Epithelial cell of proximal tubule (primary cell): ENCODE data around the gene DENND1A. TPM values are rescaled to one million over a fixed set of nuclear protein-coding genes. Genes with fewer than 3 reads are reported as not detected.

Experiments used
- DNase-seq: peaks from one replicate; pipeline ENCODE4 v3.0.0-alpha.2; 2011; ENCODE audit warnings: low read depth
- H3K4me3 ChIP-seq: 2 replicates; pipeline ENCODE4 v1.5.1; 2011; ENCODE audit warnings: low read depth, mild to moderate bottlenecking, low read length
- total RNA-seq: library from RNA; depleted of rRNA; stranded (reverse); fragments of >200 nt; gene quantifications from 2 replicates; pipeline ENCODE4 v1.2.3, GENCODE V29; 2015
- TF ChIP-seq, protein P1 (sequence below): conservative IDR thresholded peaks from 2 replicates; pipeline ENCODE4 v1.5.1; 2012; ENCODE audit warnings: low read depth, mild to moderate bottlenecking, low read length

DENND1A gene
- total RNA-seq, 1 donor from 2014 or later, result 26.6 TPM

DNA sequence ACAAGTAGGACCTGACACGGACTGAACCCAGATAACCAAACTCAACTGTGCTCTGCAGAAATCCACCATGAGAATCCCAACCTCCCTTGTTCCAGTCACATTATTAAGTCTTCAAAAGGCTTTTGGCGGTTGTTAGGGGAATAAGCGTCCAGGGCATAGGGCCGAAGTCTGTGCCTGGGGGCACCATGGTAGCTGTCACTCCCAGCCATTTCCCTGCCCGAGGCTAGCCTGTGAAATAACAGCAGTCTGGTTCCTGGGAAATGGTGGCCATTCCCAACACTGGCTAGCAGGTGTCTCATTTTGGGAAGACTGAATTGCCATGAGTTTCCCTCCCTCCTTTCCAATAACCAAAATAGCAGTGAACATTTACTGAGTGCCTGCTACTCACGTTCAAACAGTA, 451.8 kb downstream of the DENND1A start:
- TF ChIP-seq, protein P1, sequence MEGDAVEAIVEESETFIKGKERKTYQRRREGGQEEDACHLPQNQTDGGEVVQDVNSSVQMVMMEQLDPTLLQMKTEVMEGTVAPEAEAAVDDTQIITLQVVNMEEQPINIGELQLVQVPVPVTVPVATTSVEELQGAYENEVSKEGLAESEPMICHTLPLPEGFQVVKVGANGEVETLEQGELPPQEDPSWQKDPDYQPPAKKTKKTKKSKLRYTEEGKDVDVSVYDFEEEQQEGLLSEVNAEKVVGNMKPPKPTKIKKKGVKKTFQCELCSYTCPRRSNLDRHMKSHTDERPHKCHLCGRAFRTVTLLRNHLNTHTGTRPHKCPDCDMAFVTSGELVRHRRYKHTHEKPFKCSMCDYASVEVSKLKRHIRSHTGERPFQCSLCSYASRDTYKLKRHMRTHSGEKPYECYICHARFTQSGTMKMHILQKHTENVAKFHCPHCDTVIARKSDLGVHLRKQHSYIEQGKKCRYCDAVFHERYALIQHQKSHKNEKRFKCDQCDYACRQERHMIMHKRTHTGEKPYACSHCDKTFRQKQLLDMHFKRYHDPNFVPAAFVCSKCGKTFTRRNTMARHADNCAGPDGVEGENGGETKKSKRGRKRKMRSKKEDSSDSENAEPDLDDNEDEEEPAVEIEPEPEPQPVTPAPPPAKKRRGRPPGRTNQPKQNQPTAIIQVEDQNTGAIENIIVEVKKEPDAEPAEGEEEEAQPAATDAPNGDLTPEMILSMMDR, result no peak
- no peak overlapping the region for H3K4me3 ChIP-seq
- DNase-seq, result no peak

DNA sequence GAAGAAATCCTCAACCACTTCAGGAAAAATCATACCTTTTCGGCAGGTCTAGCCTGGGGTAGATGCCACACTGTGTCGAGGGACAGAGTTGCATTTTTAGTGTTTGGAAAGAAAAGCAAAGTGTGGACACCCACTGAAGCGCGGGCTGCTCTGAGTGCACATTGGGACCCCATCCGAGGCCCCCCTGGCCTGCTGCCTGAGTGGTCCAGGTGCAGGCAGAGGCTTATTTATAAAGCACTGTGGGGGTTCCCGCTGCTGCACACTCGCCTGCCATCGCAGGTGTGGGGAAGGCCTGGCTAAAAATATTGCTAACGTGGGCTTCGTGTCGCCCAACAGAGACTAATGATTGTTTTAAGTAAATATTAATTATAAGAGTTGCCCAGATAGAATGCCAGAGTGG, 454.5 kb downstream of the DENND1A start:
- TF ChIP-seq, protein P1, result no peak
- H3K4me3 ChIP-seq, result no peak overlapping the region
- no peak for DNase-seq

DNA sequence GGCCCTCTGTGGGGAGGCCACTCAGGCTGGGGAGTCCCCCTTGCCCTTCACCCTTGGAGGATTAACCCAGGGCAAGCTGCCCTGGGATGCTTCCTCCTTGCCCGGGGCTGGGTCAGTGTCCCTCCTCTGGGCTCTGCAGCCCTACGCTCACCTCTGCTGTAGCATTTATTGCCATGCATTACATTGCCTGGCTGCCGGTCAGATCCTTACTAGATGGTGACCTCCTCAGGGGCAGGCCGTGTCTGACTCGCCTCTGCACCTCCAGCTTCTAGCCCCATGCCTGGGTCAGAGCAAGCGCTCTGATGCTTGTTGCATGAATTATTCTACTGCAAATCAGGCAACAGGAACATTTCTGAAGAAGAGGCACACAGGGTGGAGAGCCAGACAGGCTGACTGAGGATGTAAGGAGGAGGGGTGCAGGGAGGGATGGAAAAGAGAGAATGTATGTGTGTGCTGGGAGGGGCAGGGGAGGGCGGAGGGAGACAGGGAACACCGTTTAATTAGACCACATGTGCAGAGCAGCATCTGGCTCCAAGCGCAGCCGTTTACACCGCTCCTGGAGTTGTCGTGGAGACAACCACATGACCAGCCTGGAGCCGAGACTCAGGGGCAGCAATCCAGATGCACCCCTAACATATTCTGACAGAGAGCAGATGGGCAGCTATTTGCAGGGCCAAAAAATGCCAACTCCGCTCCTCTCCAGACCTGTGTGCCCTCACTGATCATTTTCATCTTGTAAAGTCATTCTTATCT, 456.9 kb downstream of the DENND1A start:
- TF ChIP-seq, protein P1, result no peak

DNA sequence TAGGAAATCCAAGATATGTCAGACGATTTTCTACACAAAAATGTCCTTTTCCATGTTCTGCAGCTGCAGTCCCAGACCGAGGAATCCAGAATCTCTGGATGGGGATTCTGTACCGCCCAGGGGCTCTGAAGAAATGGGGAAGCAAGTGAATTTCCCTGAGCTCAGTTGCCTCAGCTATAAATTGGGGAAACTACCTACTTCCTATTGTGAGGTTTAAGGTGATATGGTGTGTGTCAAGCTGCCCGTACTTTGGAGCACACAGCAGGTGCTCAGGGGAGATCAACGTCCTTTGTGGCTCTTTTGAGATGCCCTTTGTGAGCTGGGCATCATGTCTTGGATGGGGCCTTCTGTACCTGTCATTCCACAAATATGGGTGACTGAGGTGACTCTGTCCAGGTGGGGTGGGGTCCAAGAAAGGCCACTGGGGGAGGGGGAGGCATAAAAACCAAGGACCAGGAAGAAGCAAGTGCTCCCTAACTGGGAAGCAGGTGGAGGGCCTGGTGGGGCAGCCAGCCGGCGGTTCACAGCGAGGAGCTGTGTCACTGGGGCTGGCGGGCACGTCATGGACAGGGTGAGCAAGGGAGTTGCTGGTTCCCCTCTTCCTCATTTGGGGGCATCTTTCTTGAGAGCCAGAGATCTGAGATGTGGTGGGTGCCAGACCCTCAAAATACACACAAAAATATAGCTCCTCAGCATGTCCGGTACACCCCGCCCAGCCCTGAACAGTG, 457.9 kb downstream of the DENND1A start:
- no peak for DNase-seq
- H3K4me3 ChIP-seq, result no peak overlapping the region
- TF ChIP-seq, protein P1, result no peak

More for the DNA sequence above, 456.9 kb downstream of the DENND1A start:
- H3K4me3 ChIP-seq, result no peak overlapping the region
- DNase-seq, result no peak

DNA sequence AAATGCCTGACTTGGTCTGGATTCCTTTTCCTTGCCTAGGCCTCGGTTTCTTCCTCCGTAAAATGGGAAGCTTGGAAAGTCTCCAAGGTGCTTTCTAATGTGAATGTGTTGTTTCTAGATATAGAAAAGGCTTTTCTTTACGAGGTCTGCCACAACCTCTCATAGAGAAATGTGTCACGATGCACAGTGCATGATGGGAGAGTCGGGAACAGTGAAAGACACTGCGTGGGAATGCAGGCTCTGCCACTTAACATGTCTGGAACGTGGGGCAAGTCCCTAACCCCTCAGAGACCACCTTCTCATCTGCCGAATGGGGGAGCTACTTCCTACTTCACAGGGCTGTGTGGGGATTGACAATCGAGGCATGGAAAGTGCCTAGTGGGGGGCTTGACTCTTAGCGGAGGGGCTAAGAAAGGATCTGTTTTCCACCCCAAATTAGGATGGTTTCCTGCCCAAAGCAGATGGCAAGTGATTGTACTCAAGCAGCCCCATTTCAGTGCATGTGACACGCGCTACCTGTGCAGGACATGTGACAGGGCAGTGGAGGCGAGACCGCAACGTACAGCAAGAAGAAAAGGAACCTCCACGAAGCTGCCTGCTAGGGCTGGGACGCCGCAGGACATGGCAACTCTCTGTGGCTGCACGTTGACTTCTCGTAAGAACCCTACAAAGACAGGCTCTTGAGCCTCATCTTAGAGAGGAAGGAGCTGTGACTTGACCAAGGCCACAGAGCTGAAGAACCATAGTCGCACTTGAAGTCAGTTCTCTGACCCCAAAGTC, 458.7 kb downstream of the DENND1A start:
- no peak for DNase-seq
- H3K4me3 ChIP-seq, result no peak overlapping the region
- TF ChIP-seq, protein P1, result no peak

DNA sequence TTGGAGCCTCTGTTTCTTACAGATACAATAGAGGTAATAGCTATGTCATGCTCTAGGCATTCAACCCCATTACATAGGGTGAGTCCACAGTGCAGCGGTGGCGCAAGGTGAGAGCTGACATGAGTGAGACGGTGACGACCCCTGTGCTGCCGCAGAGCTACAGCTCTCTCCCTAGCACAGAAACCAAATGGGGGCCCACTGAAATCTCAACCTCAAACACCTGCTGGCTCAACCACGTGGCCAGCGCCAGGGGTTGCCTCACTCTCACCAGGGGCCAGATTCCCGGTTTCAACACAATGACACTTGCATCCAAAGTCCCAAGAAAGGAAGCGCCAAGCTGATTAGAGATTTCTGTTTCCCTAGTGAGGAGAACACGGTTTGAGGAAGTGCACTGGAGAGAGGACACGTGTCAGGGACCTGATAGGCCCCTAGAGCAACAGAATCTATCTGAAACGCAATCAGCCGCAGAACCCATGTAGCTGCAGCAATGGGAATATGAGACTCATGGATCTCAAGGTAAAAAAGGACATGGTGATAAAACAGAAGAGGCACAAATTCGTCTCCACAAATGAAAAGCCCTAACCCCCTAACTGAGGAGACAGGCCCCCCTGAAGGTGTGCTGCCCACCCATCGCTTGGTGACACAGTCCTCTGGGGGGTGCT, 459.7 kb downstream of the DENND1A start:
- no peak overlapping the region for H3K4me3 ChIP-seq
- no peak for DNase-seq
- TF ChIP-seq, protein P1, result no peak
